HepG2 (cell line): ENCODE results near the gene TEX53. TPM values are rescaled to one million over a fixed set of nuclear protein-coding genes. Genes with fewer than 3 reads are reported as not detected.

Source experiments
- ATAC-seq: fragments of 200-7000 bp; cut with Tn5 transposase; 3 replicates; pipeline ENCODE4 v1.9.1; 2020; ENCODE audit warnings: mild to moderate bottlenecking, moderate library complexity
- BruUV-seq: library from RNA; stranded (reverse); fragments of 400-500 nt; replicated peaks from 2 replicates; lab custom pipeline; 2021; lab: Mats Ljungman, UMichigan
- CTCF ChIA-PET: fragments of 300-600 bp; formaldehyde crosslinking; extraction: SDS; loops from one replicate; lab custom pipeline; 2021; ENCODE audit warnings: low total read pairs, inconsistent platforms, low intra/inter-chr PET ratio; lab: Yijun Ruan, JAX
- POLR2A ChIA-PET: fragments of 350-600 bp; sonication (Branson Sonifier 250); formaldehyde crosslinking; loops from one replicate; lab custom pipeline; 2020; ENCODE audit warnings: antibody characterized with exemption, inconsistent platforms; lab: Yijun Ruan, JAX
- DNase-seq: peaks from one replicate; pipeline ENCODE4 v3.0.0-alpha.2; 2015; ENCODE audit warnings: low spot score
- FAIRE-seq: peaks from 3 replicates; lab custom pipeline; 2011; peaks lifted over from hg19 to GRCh38; lab: Jason Lieb, UNC
- H2AFZ ChIP-seq: one replicate; pipeline ENCODE4 v1.6.1; 2011; ENCODE audit warnings: low read length, inconsistent platforms
- H3K27ac ChIP-seq: fragments of 300-600 bp; 3 replicates; pipeline ENCODE4 v1.8.0; 2011; ENCODE audit warnings: mixed run types, mild to moderate bottlenecking, mixed read lengths, low read length, inconsistent platforms; ENCODE audit not compliant: insufficient read depth; ENCODE audit errors: extremely low read length
- H3K27me3 ChIP-seq, 2 experiments: fragments of 200-600 bp in 1 of 2; 2 replicates in 1 of 2; 3 replicates in 1 of 2; pipeline versions ENCODE4 v1.6.0 to v1.8.0; 2011; ENCODE audit warnings: low read length in 2 of 2, mild to moderate bottlenecking in 2 of 2, moderate library complexity in 2 of 2, inconsistent platforms in 1 of 2; ENCODE audit not compliant: insufficient read depth in 2 of 2, control insufficient read depth in 1 of 2
- H3K36me3 ChIP-seq, 2 experiments: fragments of 200-600 bp in 1 of 2; replicated peaks in 1 of 2; 2 replicates in 1 of 2; 3 replicates in 1 of 2; pipeline versions ENCODE4 v1.5.1 to v1.8.0; 2011; ENCODE audit warnings: low read length in 2 of 2, inconsistent platforms in 1 of 2; ENCODE audit not compliant: insufficient read depth in 2 of 2, control insufficient read depth in 1 of 2
- H3K4me1 ChIP-seq: 2 replicates; pipeline ENCODE4 v1.5.1; 2012; ENCODE audit warnings: low read length, inconsistent platforms; ENCODE audit not compliant: insufficient read depth
- H3K4me2 ChIP-seq: 2 replicates; pipeline ENCODE4 v1.6.0; 2011; ENCODE audit warnings: low read depth, low read length, inconsistent platforms
- H3K4me3 ChIP-seq, 3 experiments: fragments of 200-600 bp in 1 of 3; sonication (generic), shearing (Covaris generic) in 1 of 3; replicated peaks in 1 of 3; 2 replicates each; pipeline ENCODE4 v1.5.1; 2011 to 2016; ENCODE audit warnings: low read length in 3 of 3, inconsistent platforms in 2 of 3, low read depth in 2 of 3, mild to moderate bottlenecking in 2 of 3, control low read depth in 1 of 3, mixed read lengths in 1 of 3; ENCODE audit not compliant: insufficient read depth in 1 of 3
- H3K79me2 ChIP-seq: one replicate; pipeline ENCODE4 v1.6.1; 2011; ENCODE audit warnings: low read length, inconsistent platforms; ENCODE audit not compliant: insufficient read depth
- H3K9ac ChIP-seq: 2 replicates; pipeline ENCODE4 v1.6.0; 2011; ENCODE audit warnings: mild to moderate bottlenecking, low read depth, low read length, inconsistent platforms; ENCODE audit not compliant: insufficient read depth
- H3K9me3 ChIP-seq: 2 replicates; pipeline ENCODE4 v1.5.1; 2012; ENCODE audit warnings: mild to moderate bottlenecking, low read length
- H4K20me1 ChIP-seq: 2 replicates; pipeline ENCODE4 v1.6.0; 2011; ENCODE audit warnings: inconsistent platforms, mild to moderate bottlenecking, low read length, moderate library complexity; ENCODE audit not compliant: insufficient read depth
- AHDC1 ChIP-seq: sonication (generic); formaldehyde crosslinking; IDR thresholded peaks from 2 replicates; pipeline ENCODE4 v1.5.1; 2020; ENCODE audit warnings: mild to moderate bottlenecking, missing genetic modification reagents, borderline replicate concordance
- ATRX ChIP-seq: sonication (generic); formaldehyde crosslinking; IDR thresholded peaks from 2 replicates; pipeline ENCODE4 v1.4.0; 2020; ENCODE audit warnings: missing genetic modification reagents, borderline replicate concordance
- FOXO1 ChIP-seq: sonication (generic); formaldehyde crosslinking; IDR thresholded peaks from 2 replicates; pipeline ENCODE4 v1.4.0; 2020; ENCODE audit warnings: missing genetic modification reagents
- MTERF4 ChIP-seq: sonication (generic); formaldehyde crosslinking; IDR thresholded peaks from 2 replicates; pipeline ENCODE4 v1.8.0; 2023; ENCODE audit warnings: mild to moderate bottlenecking, missing genetic modification reagents
- PHF20 ChIP-seq: sonication (generic); formaldehyde crosslinking; IDR thresholded peaks from 2 replicates; pipeline ENCODE4 v1.5.0; 2020; ENCODE audit warnings: mild to moderate bottlenecking, missing genetic modification reagents
- SATB2 ChIP-seq: sonication (generic); formaldehyde crosslinking; IDR thresholded peaks from 2 replicates; pipeline ENCODE4 v1.5.0; 2020; ENCODE audit warnings: missing genetic modification reagents
- SNAI1 ChIP-seq: sonication (generic); formaldehyde crosslinking; IDR thresholded peaks from 2 replicates; pipeline ENCODE4 v1.5.0; 2020; ENCODE audit warnings: mild to moderate bottlenecking, missing genetic modification reagents, borderline replicate concordance
- TEF ChIP-seq: sonication (generic); formaldehyde crosslinking; IDR thresholded peaks from 2 replicates; pipeline ENCODE4 v1.5.0; 2020; ENCODE audit warnings: missing genetic modification reagents
- ZBTB42 ChIP-seq: sonication (generic); formaldehyde crosslinking; IDR thresholded peaks from 2 replicates; pipeline ENCODE4 v1.5.0; 2020; ENCODE audit warnings: mild to moderate bottlenecking, missing genetic modification reagents
- ZIK1 ChIP-seq: sonication (generic); formaldehyde crosslinking; IDR thresholded peaks from 2 replicates; pipeline ENCODE4 v1.5.0; 2020; ENCODE audit warnings: mild to moderate bottlenecking, low read depth, missing genetic modification reagents, borderline replicate concordance
- ZNF746 ChIP-seq: sonication (generic); formaldehyde crosslinking; IDR thresholded peaks from 2 replicates; pipeline ENCODE4 v1.8.0; 2022; ENCODE audit warnings: mild to moderate bottlenecking, missing genetic modification reagents
- ZNF749 ChIP-seq: sonication (generic); formaldehyde crosslinking; IDR thresholded peaks from 2 replicates; pipeline ENCODE4 v1.8.0; 2022; ENCODE audit warnings: mild to moderate bottlenecking, missing genetic modification reagents, moderate library complexity, borderline replicate concordance
- ZNF782 ChIP-seq: sonication (generic); formaldehyde crosslinking; IDR thresholded peaks from 2 replicates; pipeline ENCODE4 v1.4.0; 2020; ENCODE audit warnings: missing genetic modification reagents, mild to moderate bottlenecking, borderline replicate concordance
- ZZZ3 ChIP-seq: sonication (generic); formaldehyde crosslinking; IDR thresholded peaks from 2 replicates; pipeline ENCODE4 v1.4.0; 2020; ENCODE audit warnings: missing genetic modification reagents, mild to moderate bottlenecking, borderline replicate concordance
- WGBS: methylation state at CpG from one replicate; pipeline ENCODE4 v1.1.6; 2017; ENCODE audit warnings: low lambda C conversion rate; 5-methylcytosine and 5-hydroxymethylcytosine counted together
- in situ Hi-C: cut with HindIII; loops from 2 replicates; pipeline ENCODE4 v1.10.0; 2017; ENCODE audit warnings: low pct_unique_long_range_greater_than_20kb; ENCODE audit not compliant: extremely low pct_ligation_motif_present
- intact Hi-C: fragments of 100-400 bp; cut with micrococcal nuclease; formaldehyde crosslinking; loops from one replicate; pipeline ENCODE4 v1.10.0; 2022; ENCODE audit not compliant: unreplicated experiment
- polyA plus RNA-seq, 8 experiments: library from polyadenylated mRNA; depleted of rRNA in 3 of 8; stranded (reverse) in 7 of 8; unstranded in 1 of 8; fragments of >200 nt; fragmentation: Illumina TruSeq in 4 of 8; extraction: Trizol in 4 of 8; gene quantifications; 2 replicates each; pipeline versions ENCODE4 v1.2.1 to v1.2.3, GENCODE V29; 2011 to 2016; ENCODE audit warnings: low read depth in 4 of 8, missing spikeins in 1 of 8, mixed read lengths in 1 of 8; ENCODE audit not compliant: insufficient read depth in 1 of 8
- total RNA-seq, 5 experiments: library from RNA; depleted of rRNA; stranded (reverse); fragments of >200 nt; fragmentation: Illumina TruSeq; extraction: Trizol; gene quantifications; 2 replicates each; pipeline ENCODE4 v1.2.3, GENCODE V29; 2016; ENCODE audit warnings: low read depth in 1 of 5

TEX53 gene
- total and polyA plus RNA-seq, 2 of the 13 experiments (the other 11 are each of a cell fraction or from before 2014, with no cell fraction given), result not detected

GRCh38 chr9:114697951-114698351, 40.3 kb upstream of the TEX53 start:
- H3K36me3 ChIP-seq, result no peaks in the 10 kb centered on the region
- DNase-seq, result no peak
- TF ChIP-seq ZNF749 (no peak), ZIK1 (CRISPR knock-in tag) (no peak), ZNF782 (no peak), ZZZ3 (CRISPR knock-in tag) (no peak), ATRX (no peak), ZNF746 (CRISPR knock-in tag) (no peak), SATB2 (no peak), AHDC1 (CRISPR knock-in tag) (no peak), TEF (CRISPR knock-in tag) (no peak), SNAI1 (CRISPR knock-in tag) (no peak), FOXO1 (CRISPR knock-in tag) (no peak), PHF20 (CRISPR knock-in tag) (no peak), ZBTB42 (CRISPR knock-in tag) (no peak), MTERF4 (no peak)
- TF ChIP-seq, all 625 proteins: peak for 0
- Histone ChIP-seq H3K9ac (no peak overlapping the region), H4K20me1 (no peaks in the 10 kb centered on the region), H3K4me1 (no peaks in the 10 kb centered on the region), H2AFZ (no peak overlapping the region), H3K4me3 (no peak overlapping the region), H3K27me3 (peaks cover 0 to 10% of the 10 kb centered on the region in 2 experiments; a peak in 2 of 5 replicates), H3K4me2 (no peak overlapping the region), H3K9me3 (no peaks in the 10 kb centered on the region), H3K79me2 (no peaks in the 10 kb centered on the region), H3K27ac (no peak overlapping the region)
- intact Hi-C loops, result no loop called here
- in situ Hi-C loops, result no loop called here
- WGBS, result 18% methylated on average over 4 of the region's 4 CpGs
- BruUV-seq, result no TSS peak
- ChIA-PET CTCF (no interaction called here), POLR2A (no interaction called here)
- ATAC-seq (no peak), FAIRE-seq (no peak)
